Cardiac fibroblast (primary cell): Measurements from ENCODE around the gene AGRN.

ENCODE experiments used
- DNase-seq, 2 donors: peaks; one replicate each; pipeline versions ENCODE4 v3.0.0 to v3.0.0-alpha.2; 2010; ENCODE audit warnings: low read depth in 2 of 2
- H3K4me3 ChIP-seq, 2 donors: replicated peaks in 1 of 2; 1 replicate in 1 of 2; 2 replicates in 1 of 2; pipeline ENCODE4 v1.5.1; 2011; ENCODE audit warnings: low read depth in 2 of 2, low read length in 2 of 2, mild to moderate bottlenecking in 2 of 2, moderate library complexity in 1 of 2
- CTCF ChIP-seq: IDR thresholded peaks from one replicate; pipeline ENCODE4 v1.5.1; 2011; ENCODE audit warnings: low read depth, mild to moderate bottlenecking, low read length, inconsistent platforms

The AGRN gene

GRCh38 chr1:1020000-1020404 is at the start of gene AGRN:
AGRN (plus strand) TSS chr1:1020120; CDS start chr1:1020173, 53 bp downstream.
- H3K4me3 ChIP-seq: peak within 1 kb of the TSS; percentile 39 to 63
- no peak for DNase-seq
- TF ChIP-seq CTCF: no peak

- no peak for DNase-seq
- no peak for TF ChIP-seq CTCF
- H3K4me3 ChIP-seq: no peak overlapping the region
These were observed 49.5 kb upstream of the AGRN start for GRCh38 chr1:970242-970972.

- TF ChIP-seq CTCF: no peak
- no peak for DNase-seq
- H3K4me3 ChIP-seq: no peak overlapping the region
These were observed 48.8 kb upstream of the AGRN start for GRCh38 chr1:970973-971730.

GRCh38 chr1:971751-972506 is 48.0 kb upstream of the AGRN start:
- DNase-seq: no peak
- no peak overlapping the region for H3K4me3 ChIP-seq
- no peak for TF ChIP-seq CTCF

GRCh38 chr1:972726-973458 is 47.0 kb upstream of the AGRN start:
- H3K4me3 ChIP-seq: no peak overlapping the region
- TF ChIP-seq CTCF: no peak
- no peak for DNase-seq
